Pulmonary artery endothelial cell (primary cell): Measurements from ENCODE around the gene LGSN. TPM values are rescaled to one million over a fixed set of nuclear protein-coding genes. Genes with fewer than 3 reads are reported as not detected.
"Not testable (repeated sequence)": the region's sequence is repeated elsewhere in the genome, so short reads cannot be mapped to it uniquely, and the experiment has no call there.

Source experiments
- DNase-seq: peaks from one replicate; pipeline ENCODE4 v3.0.0-alpha.2; 2011; ENCODE audit warnings: low read depth, low spot score
- total RNA-seq: library from RNA; depleted of rRNA; stranded (reverse); fragments of >200 nt; gene quantifications from 2 replicates; pipeline ENCODE4 v1.2.3, GENCODE V29; 2014

The LGSN gene, protein sequence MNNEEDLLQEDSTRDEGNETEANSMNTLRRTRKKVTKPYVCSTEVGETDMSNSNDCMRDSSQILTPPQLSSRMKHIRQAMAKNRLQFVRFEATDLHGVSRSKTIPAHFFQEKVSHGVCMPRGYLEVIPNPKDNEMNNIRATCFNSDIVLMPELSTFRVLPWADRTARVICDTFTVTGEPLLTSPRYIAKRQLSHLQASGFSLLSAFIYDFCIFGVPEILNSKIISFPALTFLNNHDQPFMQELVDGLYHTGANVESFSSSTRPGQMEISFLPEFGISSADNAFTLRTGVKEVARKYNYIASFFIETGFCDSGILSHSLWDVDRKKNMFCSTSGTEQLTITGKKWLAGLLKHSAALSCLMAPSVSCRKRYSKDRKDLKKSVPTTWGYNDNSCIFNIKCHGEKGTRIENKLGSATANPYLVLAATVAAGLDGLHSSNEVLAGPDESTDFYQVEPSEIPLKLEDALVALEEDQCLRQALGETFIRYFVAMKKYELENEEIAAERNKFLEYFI
- total RNA-seq: not detected in 2 replicates

DNA sequence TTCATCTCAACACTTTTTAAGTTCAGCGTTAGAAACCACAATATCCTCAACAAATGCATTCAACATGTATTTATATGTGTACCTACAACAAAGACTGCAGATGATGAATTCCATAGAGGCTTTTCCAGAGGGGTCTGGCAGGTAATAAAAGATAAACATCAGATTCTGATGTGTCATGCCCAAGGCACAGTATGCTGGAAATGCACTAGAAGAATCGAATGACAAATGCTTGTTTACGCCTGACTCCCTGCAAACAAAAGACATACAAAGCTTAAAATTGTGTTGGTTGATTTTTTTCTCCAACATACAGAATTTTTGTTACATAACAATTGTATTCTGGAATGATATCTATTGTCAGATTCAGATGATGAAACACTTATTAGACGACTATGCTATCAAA lies at the start of gene LGSN:
LGSN (minus strand) TSS at position 45 of the 400 bp plus-strand sequence; CDS start at position 5, 40 bp downstream.
- DNase-seq: no peak

DNA sequence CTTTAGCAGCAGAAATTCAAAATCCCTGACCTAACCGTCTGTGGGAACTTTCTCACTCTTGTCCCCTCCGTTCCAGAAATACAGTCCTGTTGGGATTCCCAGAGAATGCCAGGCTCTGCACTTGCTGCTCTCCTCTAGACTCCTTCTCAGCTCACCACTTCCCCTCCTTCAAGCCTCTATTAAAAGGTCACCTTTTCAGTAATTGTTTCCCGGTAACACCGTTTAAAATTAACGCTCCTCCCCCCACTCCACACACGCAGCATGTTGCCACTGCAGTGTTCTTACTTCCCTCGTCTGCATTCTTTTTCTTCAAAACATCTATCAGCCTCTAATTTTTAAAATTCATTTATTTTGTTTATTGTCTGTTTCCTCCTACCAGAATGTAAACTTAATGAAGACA lies 48.6 kb upstream of the LGSN start:
- no peak for DNase-seq

- not testable (repeated sequence) for DNase-seq
These were observed 42.8 kb upstream of the LGSN start for GRCh38 chr6:63362500-63363120.

DNA sequence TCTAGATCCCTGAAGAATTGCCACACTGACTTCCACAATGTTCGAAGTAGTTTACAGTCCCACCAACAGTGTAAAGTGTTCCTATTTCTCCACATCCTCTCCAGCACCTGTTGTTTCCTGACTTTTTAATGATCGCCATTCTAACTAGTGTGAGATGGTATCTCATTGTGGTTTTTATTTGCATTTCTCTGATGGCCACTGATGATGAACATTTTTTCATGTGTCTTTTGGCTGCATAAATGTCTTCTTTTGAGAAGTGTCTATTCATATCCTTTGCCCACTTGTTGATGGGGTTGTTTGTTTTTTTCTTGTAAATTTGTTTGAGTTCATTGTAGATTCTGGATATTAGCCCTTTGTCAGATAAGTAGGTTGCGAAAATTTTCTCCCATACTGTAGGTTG lies 37.6 kb upstream of the LGSN start:
- not testable (repeated sequence) for DNase-seq

DNA sequence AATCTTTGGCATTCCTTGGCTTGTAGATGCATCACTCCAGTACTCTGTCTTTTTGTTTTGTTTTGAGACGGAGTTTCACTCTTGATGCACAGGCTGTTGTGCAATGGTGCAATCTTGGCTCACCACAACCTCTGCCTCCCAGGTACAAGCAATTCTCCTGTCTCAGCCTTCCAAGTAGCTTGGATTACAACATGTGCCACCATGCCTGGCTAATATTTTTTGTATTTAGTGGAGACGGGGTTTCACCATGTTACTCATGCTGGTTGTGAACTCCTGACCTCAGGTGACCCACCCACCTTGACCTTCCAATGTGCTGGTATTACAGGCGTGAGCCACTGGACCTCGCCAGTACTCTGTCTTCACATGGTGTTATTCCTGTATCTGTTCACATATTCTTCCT lies 35.8 kb upstream of the LGSN start:
- DNase-seq: no peak

- DNase-seq: no peak
These were observed 33.5 kb upstream of the LGSN start for GRCh38 chr6:63353286-63353630.

DNA sequence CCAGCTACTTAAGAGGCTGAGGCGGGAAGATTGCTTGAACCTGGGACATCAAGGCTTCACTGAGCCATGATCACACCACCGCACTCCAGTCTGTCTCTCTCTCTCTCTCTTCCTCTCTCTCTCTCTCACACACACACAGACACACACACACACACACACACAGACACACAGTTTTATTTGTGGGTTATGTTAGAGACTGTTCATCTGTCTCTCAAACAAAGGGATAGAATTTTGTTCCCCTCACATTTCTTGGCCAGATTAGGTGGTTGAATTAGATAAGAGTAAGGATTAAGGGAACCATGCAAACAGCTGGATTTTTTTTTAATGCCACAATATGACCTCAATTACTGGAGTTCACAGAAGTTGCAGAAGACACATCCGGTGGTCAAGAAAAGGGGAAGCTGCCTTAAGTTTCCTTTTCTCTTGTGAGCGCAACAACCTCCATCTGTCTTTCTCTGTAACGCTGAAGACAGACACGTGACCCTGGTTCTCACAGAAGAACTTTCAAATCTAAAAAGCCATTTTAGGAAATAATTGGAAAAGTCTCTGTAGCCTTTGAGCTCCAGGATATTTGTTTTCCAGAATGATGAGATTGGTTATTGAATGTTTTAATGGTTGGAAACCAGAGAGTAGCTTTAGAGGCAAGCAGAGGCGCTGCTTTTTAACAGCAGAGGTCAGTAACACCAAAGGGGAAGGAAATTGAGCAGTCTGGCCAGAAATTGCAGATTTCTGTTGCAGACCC lies 32.9 kb upstream of the LGSN start:
- DNase-seq: no peak

DNA sequence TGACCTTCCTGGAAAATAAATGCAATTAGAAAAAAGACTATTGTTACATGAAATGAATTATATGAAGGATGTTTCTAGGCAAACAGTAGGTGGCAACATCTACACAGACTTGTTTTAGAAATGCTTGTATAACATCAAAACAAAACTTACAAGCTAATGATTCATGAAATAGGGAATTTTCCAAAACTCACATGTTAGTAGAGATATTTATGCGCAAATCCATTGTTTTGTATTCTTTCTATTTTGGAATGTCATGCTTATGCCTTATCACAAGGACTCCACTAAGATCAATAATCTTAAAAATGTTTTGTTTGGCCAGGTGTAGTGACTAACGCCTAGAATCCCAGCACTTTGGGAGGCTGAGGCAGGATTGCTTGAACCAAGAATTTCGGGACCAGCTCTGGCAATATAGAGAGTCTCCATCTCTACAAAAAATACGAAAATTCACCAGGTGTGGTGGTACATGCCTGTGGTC lies 32.3 kb upstream of the LGSN start:
- no peak for DNase-seq

- no peak for DNase-seq
These were observed 29.6 kb upstream of the LGSN start for GRCh38 chr6:63349401-63349800.

GRCh38 chr6:63348836-63349235 lies 29.1 kb upstream of the LGSN start:
- DNase-seq: no peak

DNA sequence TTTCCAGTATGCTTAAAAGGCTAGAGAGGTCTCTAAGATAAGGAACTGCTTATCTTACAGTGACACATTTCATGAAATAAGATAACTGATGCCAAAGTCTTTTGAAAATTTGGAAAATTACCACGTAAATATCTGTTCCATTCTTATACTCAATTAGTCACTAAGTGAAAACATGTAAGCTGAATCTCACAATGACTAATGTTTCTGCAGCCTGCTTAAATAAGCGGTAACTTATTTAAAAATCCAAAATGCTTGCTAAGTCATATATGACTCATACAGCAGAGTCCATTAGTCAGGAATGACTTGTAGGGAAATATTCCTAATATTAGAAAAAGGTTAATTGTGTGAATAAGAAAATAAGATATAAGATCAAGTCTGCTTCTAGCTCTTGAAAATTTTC lies 27.8 kb upstream of the LGSN start:
- peak; percentile 61 for DNase-seq

DNA sequence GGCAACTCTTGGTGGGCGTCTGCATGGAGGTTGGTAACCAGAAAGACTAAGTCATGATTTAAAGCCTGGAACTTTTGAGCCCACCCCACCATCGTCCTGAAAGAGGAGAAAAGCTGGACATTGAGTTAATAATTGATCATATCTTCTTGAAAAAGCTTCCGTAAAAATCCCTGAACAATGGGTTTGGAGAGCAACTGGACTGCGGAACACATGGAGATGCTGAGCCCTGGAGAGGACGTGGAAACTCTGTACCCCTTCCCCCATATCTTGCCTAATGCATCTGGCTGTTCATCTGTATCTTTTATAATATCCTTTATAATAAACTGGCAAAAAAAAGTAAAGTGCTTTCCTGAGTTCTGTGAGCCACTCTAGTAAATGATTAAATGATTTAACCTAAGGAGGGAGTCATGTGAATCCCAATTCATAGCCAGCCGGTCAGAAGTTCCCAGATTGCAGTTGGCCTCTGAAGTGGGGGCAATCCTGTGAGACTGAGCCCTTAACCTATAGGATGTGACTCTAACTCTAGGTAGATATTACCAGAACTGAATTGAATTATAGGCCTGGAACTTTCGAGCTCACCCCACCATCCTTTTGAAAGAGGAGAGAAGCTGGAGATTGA lies 26.5 kb upstream of the LGSN start:
- no peak for DNase-seq

GRCh38 chr6:63340351-63340750 lies 20.6 kb upstream of the LGSN start:
- DNase-seq: no peak

DNA sequence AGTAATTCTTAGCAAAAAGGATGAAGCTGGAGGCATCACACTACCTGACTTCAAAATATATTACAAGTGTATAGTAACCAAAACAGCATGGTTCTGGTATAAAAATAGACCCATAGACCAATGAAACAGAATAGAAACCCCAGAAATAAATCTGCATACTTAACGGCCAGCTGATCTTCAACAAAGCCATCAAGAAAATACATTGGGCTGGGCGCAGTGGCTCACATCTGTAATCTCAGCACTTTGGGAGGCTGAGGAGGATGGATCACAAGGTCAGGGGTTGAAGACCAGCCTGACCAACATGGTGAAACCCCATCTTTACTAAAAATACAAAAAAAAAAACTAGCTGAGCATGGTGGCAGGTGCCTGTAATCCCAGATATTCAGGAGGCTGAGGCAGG lies 14.9 kb upstream of the LGSN start:
- DNase-seq: not testable (repeated sequence)

- no peak for DNase-seq
These were observed 13.7 kb upstream of the LGSN start for GRCh38 chr6:63333440-63333839.

GRCh38 chr6:63326630-63327029 lies 6.8 kb upstream of the LGSN start:
- not testable (repeated sequence) for DNase-seq

DNA sequence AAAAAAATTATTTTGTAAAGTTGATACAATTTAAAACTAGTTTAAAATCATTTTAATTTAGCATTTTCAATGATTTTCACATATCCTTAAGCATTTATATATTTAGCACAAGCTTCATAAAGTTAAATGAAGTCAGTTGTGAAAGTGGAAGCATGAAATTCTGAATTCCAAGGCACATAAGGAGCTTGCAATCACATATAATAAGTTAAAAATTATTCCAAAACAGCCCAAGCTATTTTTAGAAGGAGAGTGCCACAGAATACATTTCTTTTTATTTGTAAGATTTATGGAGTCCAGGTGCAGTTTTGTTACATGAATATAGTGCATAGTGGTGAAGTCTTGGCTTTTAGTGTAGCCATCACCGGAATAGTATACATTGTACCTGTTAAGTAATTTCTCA lies 3.2 kb upstream of the LGSN start:
- DNase-seq: no peak

DNA sequence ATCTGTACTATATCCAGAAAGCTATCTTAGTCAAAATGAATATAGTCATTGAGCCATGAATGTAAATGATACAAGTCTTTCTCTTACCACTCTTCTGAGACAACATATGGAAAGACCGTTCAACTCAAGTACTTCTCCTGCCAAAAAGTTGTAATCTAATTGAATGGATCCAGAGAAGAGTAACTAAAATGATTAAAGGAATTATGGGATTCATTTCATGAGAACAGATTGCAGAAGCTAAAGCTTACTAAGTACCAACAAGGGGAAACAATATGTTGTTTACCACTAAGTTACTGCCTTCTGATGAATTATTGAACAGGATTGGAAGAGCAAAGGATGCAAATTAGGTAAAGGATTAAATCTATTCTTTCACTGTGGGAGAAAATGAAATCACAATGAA lies 2.0 kb upstream of the LGSN start:
- no peak for DNase-seq

DNA sequence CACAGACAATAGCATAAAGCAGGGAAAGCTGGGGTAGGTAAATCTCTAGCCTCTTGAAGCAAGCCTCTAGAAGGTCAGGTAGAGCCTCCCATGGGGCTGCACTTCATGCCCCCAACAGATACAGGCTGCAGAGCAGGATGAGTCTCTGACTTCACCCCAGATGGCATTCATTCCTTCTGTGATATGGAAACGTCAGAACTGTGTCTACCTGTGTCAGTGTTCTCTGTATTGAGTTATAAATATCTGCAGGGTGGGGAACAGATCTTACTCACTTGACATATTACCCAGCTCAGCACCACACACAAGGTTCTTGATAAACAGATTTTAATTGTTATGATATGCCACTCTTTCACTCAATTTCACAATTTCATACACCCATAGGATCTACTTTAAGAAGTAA lies 2.1 kb downstream of the LGSN start:
- DNase-seq: no peak

DNA sequence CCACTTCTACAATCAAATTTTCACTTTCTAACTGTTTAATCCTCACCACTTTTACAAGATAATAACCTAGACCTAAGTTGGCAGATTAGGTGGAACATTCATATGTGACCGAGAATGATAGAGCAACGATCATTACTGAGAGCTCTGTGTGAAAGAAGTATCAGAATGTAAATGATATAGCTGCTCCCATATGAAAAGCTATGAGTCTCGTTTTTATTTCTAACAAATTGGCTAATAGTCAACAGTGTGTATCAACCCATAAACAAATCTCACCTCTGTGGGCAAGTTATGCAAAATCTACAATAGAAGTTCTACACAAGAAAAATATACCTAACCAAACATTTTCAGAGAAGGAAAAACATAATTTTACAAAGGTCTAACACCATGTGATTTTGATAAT lies 3.7 kb downstream of the LGSN start:
- no peak for DNase-seq

- no peak for DNase-seq
These were observed 6.7 kb downstream of the LGSN start for GRCh38 chr6:63313111-63313510.
